Kidney (tissue), 14 donors: Measurements from ENCODE around the gene TBR1. TPM values are rescaled to one million over a fixed set of nuclear protein-coding genes. Genes with fewer than 3 reads are reported as not detected.

ENCODE experiments used
- DNase-seq, 5 donors: peaks; one replicate each; pipeline ENCODE4 v3.0.0-alpha.2; 2013 to 2020
- FAIRE-seq: peaks from 2 replicates; lab custom pipeline; 2012; peaks lifted over from hg19 to GRCh38; lab: Jason Lieb, UNC
- H3K27ac ChIP-seq, 2 donors: one replicate each; pipeline ENCODE4 v1.7.0; 2013; ENCODE audit warnings: low read depth in 2 of 2, low read length in 2 of 2, inconsistent platforms in 1 of 2
- H3K27me3 ChIP-seq: one replicate; pipeline ENCODE4 v1.7.1; 2013; ENCODE audit warnings: low read length, inconsistent platforms; ENCODE audit not compliant: control insufficient read depth, insufficient read depth
- H3K36me3 ChIP-seq, 3 donors: one replicate each; pipeline versions ENCODE4 v1.7.0 to v1.7.1; 2013; ENCODE audit warnings: low read length in 3 of 3, control low read depth in 1 of 3, inconsistent platforms in 1 of 3; ENCODE audit not compliant: insufficient read depth in 3 of 3, control insufficient read depth in 2 of 3
- H3K4me1 ChIP-seq, 3 donors: one replicate each; pipeline versions ENCODE4 v1.7.0 to v1.7.1; 2013; ENCODE audit warnings: low read length in 3 of 3, inconsistent platforms in 1 of 3, low read depth in 1 of 3; ENCODE audit not compliant: control insufficient read depth in 2 of 3, insufficient read depth in 2 of 3
- H3K4me3 ChIP-seq, 3 donors: one replicate each; pipeline versions ENCODE4 v1.7.0 to v1.8.1; 2013; ENCODE audit warnings: low read length in 3 of 3, control low read depth in 1 of 3, inconsistent platforms in 1 of 3
- H3K9ac ChIP-seq, 3 donors: one replicate each; pipeline versions ENCODE4 v1.7.0 to v1.7.1; 2013; ENCODE audit warnings: low read length in 3 of 3, control low read depth in 1 of 3, inconsistent platforms in 1 of 3
- H3K9me3 ChIP-seq, 3 donors: one replicate each; pipeline versions ENCODE4 v1.7.0 to v1.7.1; 2013; ENCODE audit warnings: low read length in 3 of 3, control low read depth in 1 of 3, inconsistent platforms in 1 of 3; ENCODE audit not compliant: control insufficient read depth in 2 of 3, insufficient read depth in 1 of 3
- CTCF ChIP-seq: IDR thresholded peaks from 3 replicates; pipeline ENCODE4 v1.5.1; 2012; ENCODE audit warnings: mild to moderate bottlenecking, moderate library complexity, borderline replicate concordance; ENCODE audit not compliant: insufficient read depth; ENCODE audit errors: extremely low read depth
- intact Hi-C: fragments of 100-400 bp; cut with DNase I; formaldehyde crosslinking; loops from one replicate; pipeline ENCODE4 v1.11.1; 2022
- polyA plus RNA-seq: library from polyadenylated mRNA; stranded (reverse); fragments of 350-450 nt; fragmentation: Illumina TruSeq; extraction: RNeasy Lipid Tissue Mini Kit (QIAGEN cat#74804); gene quantifications from one replicate; pipeline ENCODE4 v1.2.3, GENCODE V29; 2014; ENCODE audit warnings: low read depth, low replicate concordance; ENCODE audit not compliant: insufficient read depth
- total RNA-seq: library from RNA; stranded (reverse); fragmentation: NEBNext Ultra II Directional; extraction: Animal tissue kit (Norgen Biotek cat#: 25700); gene quantifications from one replicate; pipeline ENCODE4 v1.2.1, GENCODE V29; 2021
- donor health status: control.
- donor health status: control.
- donor health status: control.
- donor health status: control.
- donor health status: control.
- donor health status: DM: yes; HTN: yes; CAD: no.
- donor health status: Normal renal cell carcinoma (clear cell type).

TBR1 gene
- total and polyA plus RNA-seq, 2 donors from 2014 or later: not detected

GRCh38 chr2:161425728-161426454 lies 9.8 kb downstream of the TBR1 start:
- Histone ChIP-seq H3K36me3 (no peaks in the 10 kb centered on the region), H3K27me3 (peaks cover 74% of the 10 kb centered on the region), H3K9ac (no peak overlapping the region), H3K4me3 (no peak overlapping the region), H3K27ac (no peak overlapping the region), H3K4me1 (peaks cover 0 to 3% (median 0%) of the 10 kb centered on the region in 3 donors), H3K9me3 (no peaks in the 10 kb centered on the region)
- peak in 2 of 5 donors; percentile 14 to 52 for DNase-seq
- FAIRE-seq: no peak
- intact Hi-C loops: no loop called here
- TF ChIP-seq CTCF: no peak

- Histone ChIP-seq H3K27ac (no peak overlapping the region), H3K36me3 (no peaks in the 10 kb centered on the region), H3K27me3 (peaks cover 72% of the 10 kb centered on the region), H3K9me3 (no peaks in the 10 kb centered on the region), H3K4me3 (no peak overlapping the region), H3K9ac (no peak overlapping the region), H3K4me1 (peaks cover 0 to 3% (median 0%) of the 10 kb centered on the region in 3 donors)
- peak in 2 of 5 donors; percentile 40 to 78 for DNase-seq
- no peak for FAIRE-seq
- intact Hi-C loops: no loop called here
- TF ChIP-seq CTCF: no peak
These were observed 10.4 kb downstream of the TBR1 start for GRCh38 chr2:161426455-161426921.

- DNase-seq (peak in 4 of 5 donors; percentile 46 to 74 (median 62)), FAIRE-seq (no peak)
- intact Hi-C loops: no loop called here
- no peak overlapping the region for H3K27ac ChIP-seq
- H3K4me1 ChIP-seq: peaks cover 0 to 3% (median 0%) of the 10 kb centered on the region in 3 donors
- TF ChIP-seq CTCF: peak; percentile 16
- peaks cover 70% of the 10 kb centered on the region for H3K27me3 ChIP-seq
- H3K36me3 ChIP-seq: no peaks in the 10 kb centered on the region
- H3K9ac ChIP-seq: no peak overlapping the region
- no peaks in the 10 kb centered on the region for H3K9me3 ChIP-seq
- H3K4me3 ChIP-seq: no peak overlapping the region
These were observed 11.0 kb downstream of the TBR1 start for GRCh38 chr2:161426922-161427663.
